Caco-2 (cell line): ENCODE data around the gene ZMYND8. TPM values are rescaled to one million over a fixed set of nuclear protein-coding genes. Genes with fewer than 3 reads are reported as not detected.
"Not testable (repeated sequence)": the region's sequence is repeated elsewhere in the genome, so short reads cannot be mapped to it uniquely, and the experiment has no call there.

Experiments used
- BruUV-seq: library from RNA; stranded (reverse); fragments of 400-500 nt; replicated peaks from 2 replicates; lab custom pipeline; 2021; lab: Mats Ljungman, UMichigan
- CTCF ChIA-PET: fragments of 300-600 bp; sonication (Branson Sonifier 250); formaldehyde crosslinking; loops from one replicate; lab custom pipeline; 2022; ENCODE audit warnings: antibody characterized with exemption; lab: Charles Lee
- POLR2A ChIA-PET: fragments of 300-600 bp; sonication (Branson Sonifier 250); formaldehyde crosslinking; loops from one replicate; lab custom pipeline; 2022; ENCODE audit warnings: antibody characterized with exemption; lab: Charles Lee
- DNase-seq, 2 experiments: peaks; one replicate each; pipeline versions ENCODE4 v3.0.0 to v3.0.0-alpha.2; 2020 to 2022
- H3K27me3 ChIP-seq: replicated peaks from 2 replicates; pipeline ENCODE4 v1.6.0; 2011; ENCODE audit warnings: low read length; ENCODE audit not compliant: control insufficient read depth, insufficient read depth
- H3K36me3 ChIP-seq: 2 replicates; pipeline ENCODE4 v1.5.1; 2011; ENCODE audit warnings: low read length; ENCODE audit not compliant: control insufficient read depth, insufficient read depth
- H3K4me1 ChIP-seq: fragments of 250-450 bp; sonication (Bioruptor Pico); 2 replicates; pipeline ENCODE4 v1.5.1; 2020; ENCODE audit warnings: mild to moderate bottlenecking
- H3K4me3 ChIP-seq: 2 replicates; pipeline ENCODE4 v1.5.1; 2011; ENCODE audit warnings: low read depth, mild to moderate bottlenecking, control low read depth, low read length
- H3K9me3 ChIP-seq: fragments of 250-450 bp; sonication (Bioruptor Pico); 2 replicates; pipeline ENCODE4 v1.5.1; 2020; ENCODE audit warnings: mild to moderate bottlenecking, moderate library complexity
- H3K27ac Mint-ChIP-seq: one replicate; pipeline ENCODE4 v1.8.0; 2022; ENCODE audit warnings: mixed read lengths; ENCODE audit not compliant: unreplicated experiment
- H3K27me3 Mint-ChIP-seq: one replicate; pipeline ENCODE4 v1.8.0; 2022; ENCODE audit warnings: mixed read lengths; ENCODE audit not compliant: insufficient read depth, unreplicated experiment
- H3K36me3 Mint-ChIP-seq: one replicate; pipeline ENCODE4 v1.8.0; 2022; ENCODE audit warnings: mild to moderate bottlenecking, mixed read lengths; ENCODE audit not compliant: insufficient read depth, unreplicated experiment
- H3K4me1 Mint-ChIP-seq: one replicate; pipeline ENCODE4 v1.8.0; 2022; ENCODE audit warnings: low read depth, mixed read lengths; ENCODE audit not compliant: unreplicated experiment
- H3K4me3 Mint-ChIP-seq: one replicate; pipeline ENCODE4 v1.8.0; 2022; ENCODE audit warnings: mild to moderate bottlenecking, moderate library complexity, mixed read lengths; ENCODE audit not compliant: unreplicated experiment
- H3K9me3 Mint-ChIP-seq: one replicate; pipeline ENCODE4 v1.8.0; 2022; ENCODE audit warnings: mixed read lengths; ENCODE audit not compliant: unreplicated experiment
- CTCF ChIP-seq, 2 experiments: fragments of 200-600 bp in 1 of 2; IDR thresholded peaks; 1 replicate in 1 of 2; 2 replicates in 1 of 2; pipeline versions ENCODE4 v1.5.1 to v1.8.0; 2011 to 2022; ENCODE audit warnings: antibody characterized with exemption in 1 of 2, control low read depth in 1 of 2, inconsistent platforms in 1 of 2, low read depth in 1 of 2, low read length in 1 of 2, mild to moderate bottlenecking in 1 of 2, moderate library complexity in 1 of 2; ENCODE audit not compliant: insufficient read depth in 1 of 2, severe bottlenecking in 1 of 2, unreplicated experiment in 1 of 2
- intact Hi-C: fragments of 100-400 bp; cut with micrococcal nuclease; formaldehyde crosslinking; loops from one replicate; pipeline ENCODE4 v1.10.0; 2022; ENCODE audit not compliant: unreplicated experiment
- total RNA-seq: library from RNA; stranded (reverse); gene quantifications from 2 replicates; pipeline ENCODE4 v1.2.3, GENCODE V29; 2022

ZMYND8 gene
- total RNA-seq, 1 experiment from 2014 or later: 194 TPM

- no peak overlapping the region for H3K4me3 ChIP-seq
Measured at GRCh38 chr20:47278907-47279348, 77.6 kb downstream of the ZMYND8 start.

GRCh38 chr20:47277535-47277872, 79.0 kb downstream of the ZMYND8 start:
- Mint-ChIP-seq H3K36me3 (peaks cover 100% of the 10 kb centered on the region), H3K27ac (peak overlapping the region; percentile 27), H3K4me1 (peaks cover 31% of the 10 kb centered on the region)
- H3K4me3 Mint-ChIP-seq, H3K27me3 Mint-ChIP-seq, H3K27me3 ChIP-seq, H3K9me3 Mint-ChIP-seq, H3K9me3 ChIP-seq, BruUV-seq, H3K4me3 ChIP-seq, DNase-seq: not testable (repeated sequence)
- Histone ChIP-seq H3K36me3 (peaks cover 13% of the 10 kb centered on the region), H3K4me1 (peaks cover 15% of the 10 kb centered on the region)
- ChIA-PET CTCF (interaction anchor here (1.5 kb wide), 1 partner anchor 106 kb away, joined by 12 read pairs; no protein-coding TSS in a partner anchor), POLR2A (interaction anchor here (0.6 kb wide), 1 partner anchor 25 kb away, joined by 3 read pairs; no protein-coding TSS in a partner anchor)
- intact Hi-C loops: loop anchor here (10.0 kb wide), 1 partner anchor 227 kb away; the partner anchor contains the start of gene NCOA3

More at GRCh38 chr20:47278907-47279348, 77.6 kb downstream of the ZMYND8 start:
- Mint-ChIP-seq H3K27ac (peak overlapping the region; percentile 27), H3K27me3 (no peaks in the 10 kb centered on the region), H3K9me3 (no peaks in the 10 kb centered on the region), H3K4me1 (peaks cover 34% of the 10 kb centered on the region), H3K36me3 (peaks cover 100% of the 10 kb centered on the region), H3K4me3 (no peak overlapping the region)
- TF ChIP-seq CTCF (IDR thresholded peaks at IDR 0.05; ENCODE audit: insufficient read depth in 1 of 2, low read depth in 1 of 2, low read length in 1 of 2, severe bottlenecking in 1 of 2, unreplicated experiment in 1 of 2): no peak
- CTCF ChIA-PET: interaction anchor here (2.9 kb wide), 1 partner anchor 105 kb away, joined by 15 read pairs; no protein-coding TSS in a partner anchor
- H3K9me3 ChIP-seq: no peaks in the 10 kb centered on the region
- peak in 1 of 2 experiments; percentile 35 for DNase-seq
- H3K36me3 ChIP-seq: peaks cover 13% of the 10 kb centered on the region
- H3K4me1 ChIP-seq: peaks cover 24% of the 10 kb centered on the region
- intact Hi-C loops: loop anchor here (10.0 kb wide), 1 partner anchor 226 kb away; the partner anchor contains the start of gene NCOA3
- POLR2A ChIA-PET: no interaction called here
- BruUV-seq: no TSS peak
- no peaks in the 10 kb centered on the region for H3K27me3 ChIP-seq

GRCh38 chr20:47276851-47277534, 79.5 kb downstream of the ZMYND8 start:
- no TSS peak for BruUV-seq
- CTCF ChIA-PET: interaction anchor here (1.5 kb wide), 1 partner anchor 107 kb away, joined by 12 read pairs; no protein-coding TSS in a partner anchor

More at GRCh38 chr20:47276851-47277534, 79.5 kb downstream of the ZMYND8 start:
- H3K36me3 Mint-ChIP-seq: peaks cover 100% of the 10 kb centered on the region
- intact Hi-C loops: loop anchor here (10.0 kb wide), 1 partner anchor 228 kb away; the partner anchor contains the start of gene NCOA3
- no peaks in the 10 kb centered on the region for H3K9me3 ChIP-seq
- peaks cover 29% of the 10 kb centered on the region for H3K4me1 Mint-ChIP-seq
- TF ChIP-seq CTCF (IDR thresholded peaks at IDR 0.05; ENCODE audit: insufficient read depth in 1 of 2, low read depth in 1 of 2, low read length in 1 of 2, severe bottlenecking in 1 of 2, unreplicated experiment in 1 of 2): no peak
- POLR2A ChIA-PET: interaction anchor here (0.6 kb wide), 1 partner anchor 25 kb away, joined by 3 read pairs; no protein-coding TSS in a partner anchor
- peak in 1 of 2 experiments; percentile 25 for DNase-seq
- H3K27me3 ChIP-seq: no peaks in the 10 kb centered on the region
- H3K4me3 Mint-ChIP-seq: no peak overlapping the region
- no peaks in the 10 kb centered on the region for H3K9me3 Mint-ChIP-seq
- H3K4me1 ChIP-seq: peaks cover 11% of the 10 kb centered on the region
- peaks cover 12% of the 10 kb centered on the region for H3K36me3 ChIP-seq
- H3K27me3 Mint-ChIP-seq: no peaks in the 10 kb centered on the region
- no peak overlapping the region for H3K27ac Mint-ChIP-seq
- H3K4me3 ChIP-seq: no peak overlapping the region
